Suppressor macrophage (primary cell): ENCODE results near the gene F5.
"Not testable (repeated sequence)": the region's sequence is repeated elsewhere in the genome, so short reads cannot be mapped to it uniquely, and the experiment has no call there.

Experiments
- DNase-seq, 4 experiments: peaks; one replicate each; pipeline ENCODE4 v3.0.0-alpha.2; 2020 to 2022

Gene F5

GRCh38 chr1:169508432-169509338 is 77.6 kb downstream of the F5 start:
- DNase-seq: no peak

DNA sequence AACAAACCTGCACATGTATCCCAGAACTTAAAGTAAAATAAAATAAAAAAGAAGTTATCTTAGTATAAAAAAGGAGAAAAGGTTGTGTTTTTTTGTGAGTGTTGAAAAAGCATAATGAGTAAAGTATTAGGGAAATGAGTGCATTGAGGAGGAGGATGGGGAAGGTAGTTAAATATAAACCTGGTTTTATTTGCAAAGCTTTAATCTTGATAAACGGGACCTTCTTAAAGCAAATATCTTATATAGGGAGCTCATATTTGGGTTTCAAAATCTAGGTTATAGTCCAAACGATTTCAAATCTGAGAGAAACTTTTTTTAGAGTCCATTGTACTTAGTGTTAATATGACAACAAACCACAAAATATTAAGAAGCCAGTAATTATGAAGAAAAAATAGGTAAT is 78.9 kb downstream of the F5 start:
- DNase-seq: no peak

- DNase-seq: not testable (repeated sequence)
Measured at GRCh38 chr1:169503601-169504000, 82.7 kb downstream of the F5 start.

GRCh38 chr1:169499807-169500206 is 86.5 kb downstream of the F5 start:
- no peak for DNase-seq

- no peak for DNase-seq
Measured at GRCh38 chr1:169497317-169497716, 89.0 kb downstream of the F5 start.

- DNase-seq: no peak
Measured at GRCh38 chr1:169495916-169496315, 90.4 kb downstream of the F5 start.

- peak in 1 of 4 experiments; percentile 26 for DNase-seq
Measured at GRCh38 chr1:169495046-169495775, 91.1 kb downstream of the F5 start.

DNA sequence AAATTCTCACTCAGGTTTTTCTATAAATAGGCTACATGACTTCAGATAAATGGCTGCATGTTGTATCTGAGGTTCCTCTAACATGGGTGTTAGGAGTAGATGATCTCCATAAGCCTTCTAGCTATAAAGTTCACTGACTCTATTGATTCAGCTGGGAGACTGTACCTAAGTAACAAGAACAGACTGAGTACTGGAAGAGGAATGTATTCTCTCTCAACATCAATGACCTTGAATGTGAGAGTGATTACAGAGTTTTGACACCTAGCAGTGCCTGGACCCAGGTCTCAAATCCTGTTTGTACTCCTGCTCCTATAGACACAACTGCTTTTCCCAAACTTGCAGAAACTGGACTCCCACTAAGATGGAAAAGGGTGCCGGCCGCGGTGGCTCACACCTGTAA is 91.9 kb downstream of the F5 start:
- no peak for DNase-seq

- DNase-seq: no peak
Measured at GRCh38 chr1:169493251-169493650, 93.0 kb downstream of the F5 start.

- no peak for DNase-seq
Measured at GRCh38 chr1:169491845-169492281, 94.4 kb downstream of the F5 start.

DNA sequence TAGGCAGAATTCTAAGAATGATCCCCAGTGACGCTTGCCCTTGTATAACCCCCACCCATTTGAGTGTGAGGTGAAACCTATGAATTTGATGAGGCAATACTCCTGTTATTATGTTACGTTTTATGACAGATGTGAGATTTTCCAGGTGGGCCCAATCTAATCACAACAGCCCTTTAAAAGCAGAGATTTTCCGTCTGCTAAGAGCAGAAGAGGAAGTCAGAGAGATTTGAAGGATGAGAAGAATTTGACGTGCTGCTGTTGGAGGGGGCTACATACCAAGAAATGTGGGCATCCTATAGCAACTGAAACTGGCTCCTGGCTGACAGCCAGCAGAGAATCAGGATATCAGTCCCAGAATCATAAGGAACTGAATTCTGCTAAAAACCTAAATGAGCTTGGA is 98.1 kb downstream of the F5 start:
- no peak for DNase-seq

GRCh38 chr1:169487561-169487960 is 98.7 kb downstream of the F5 start:
- no peak for DNase-seq

- DNase-seq: no peak
Measured at GRCh38 chr1:169487133-169487532, 99.1 kb downstream of the F5 start.

GRCh38 chr1:169486281-169487051 is 99.8 kb downstream of the F5 start:
- DNase-seq: peak in 1 of 4 experiments; percentile 25

DNA sequence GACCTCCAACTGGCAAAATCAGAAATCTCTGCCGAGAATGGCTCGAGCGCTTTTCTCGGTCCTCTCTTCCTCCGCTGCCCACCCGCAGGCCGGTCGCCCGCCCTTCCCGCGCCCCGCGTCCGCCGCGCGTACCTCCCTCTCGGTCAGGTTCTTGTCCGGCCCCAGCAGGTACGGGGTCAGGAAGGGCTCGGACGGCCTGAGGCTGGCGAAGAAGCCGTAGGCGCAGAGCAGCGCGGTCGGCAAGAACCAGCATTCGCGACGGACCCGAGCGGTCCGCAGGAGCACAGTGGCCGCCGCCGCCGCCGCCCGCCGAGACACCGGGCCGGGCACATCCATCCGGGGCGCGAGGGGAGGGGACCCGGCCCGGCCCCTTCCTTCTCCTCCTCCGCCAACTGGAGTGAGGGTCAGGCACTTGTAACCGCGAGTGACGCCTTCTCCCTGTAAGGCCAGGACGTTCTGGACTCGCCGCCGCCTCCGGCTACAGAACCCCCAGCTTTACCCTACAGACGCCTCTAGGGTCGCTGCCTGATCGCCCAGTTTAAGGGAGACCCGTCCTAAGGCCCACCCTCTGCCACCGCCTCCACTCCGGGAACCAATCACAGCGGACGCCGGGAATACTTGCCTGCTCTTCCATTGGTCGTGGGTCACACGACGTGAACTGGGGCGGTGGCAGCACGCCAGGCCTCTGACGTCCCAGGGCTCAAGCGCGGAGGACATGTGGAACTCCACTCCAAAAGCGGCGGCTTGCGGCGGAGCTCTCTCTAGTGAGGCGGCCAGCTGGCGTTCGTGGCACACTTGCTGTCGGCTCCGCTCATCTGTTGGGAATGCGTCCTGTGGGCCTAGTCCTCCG is 100.6 kb downstream of the F5 start, which contains the start of gene SLC19A2:
TSS of gene SLC19A2 (minus strand) at position 514 of the 850 bp plus-strand sequence. CDS start at position 336, 178 bp downstream.
- peak; percentile 99 to 100 (median 99) for DNase-seq

- peak; percentile 84 to 91 (median 88) for DNase-seq
Measured at GRCh38 chr1:169484683-169485430, 101.4 kb downstream of the F5 start.

GRCh38 chr1:169484101-169484500 is 102.2 kb downstream of the F5 start:
- no peak for DNase-seq

DNA sequence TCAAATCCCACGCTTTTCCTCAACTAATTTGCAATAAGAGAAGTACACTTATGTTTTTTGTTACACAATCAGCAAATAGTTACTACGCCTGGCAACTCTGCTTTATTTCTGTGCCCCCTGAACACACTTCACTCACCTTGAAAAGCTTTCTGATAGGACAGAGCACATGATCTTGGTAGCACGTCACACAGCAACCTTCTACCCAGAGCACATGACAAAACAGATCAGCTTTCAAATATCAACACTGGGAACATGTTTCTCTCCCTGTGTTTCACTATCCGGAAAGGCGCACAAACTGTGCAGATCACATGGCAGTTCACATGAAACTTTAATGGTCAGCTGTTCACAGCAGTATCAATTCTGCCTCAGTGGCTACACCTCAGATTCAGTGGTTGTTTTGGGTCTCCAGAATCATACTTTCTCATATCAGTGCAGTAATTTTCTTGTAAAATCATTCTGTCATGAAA is 102.7 kb downstream of the F5 start:
- DNase-seq: peak; percentile 9 to 53 (median 36)

- DNase-seq: no peak
Measured at GRCh38 chr1:169479363-169480066, 106.8 kb downstream of the F5 start.

- peak in 2 of 4 experiments; percentile 51 to 57 for DNase-seq
Measured at GRCh38 chr1:169478094-169478672, 108.1 kb downstream of the F5 start.
